IgD-negative memory B cell (primary cell): ENCODE data around the gene CDH12. TPM values are rescaled to one million over a fixed set of nuclear protein-coding genes. Genes with fewer than 3 reads are reported as not detected.
"Not testable (repeated sequence)": the region's sequence is repeated elsewhere in the genome, so short reads cannot be mapped to it uniquely, and the experiment has no call there.

ENCODE experiments used
- H3K27ac Mint-ChIP-seq, 3 donors: one replicate each; pipeline ENCODE4 v1.8.0; 2020 to 2022; ENCODE audit warnings: mild to moderate bottlenecking in 3 of 3, mixed read lengths in 3 of 3, moderate library complexity in 1 of 3
- H3K27me3 Mint-ChIP-seq: one replicate; pipeline ENCODE4 v1.8.0; 2021; ENCODE audit warnings: mixed read lengths
- H3K36me3 Mint-ChIP-seq: one replicate; pipeline ENCODE4 v1.8.0; 2020; ENCODE audit warnings: mild to moderate bottlenecking, mixed read lengths
- H3K4me1 Mint-ChIP-seq, 3 donors: one replicate each; pipeline ENCODE4 v1.8.0; 2020 to 2022; ENCODE audit warnings: mixed read lengths in 3 of 3, mild to moderate bottlenecking in 1 of 3
- H3K4me3 Mint-ChIP-seq, 4 donors: one replicate each; pipeline ENCODE4 v1.8.0; 2020 to 2022; ENCODE audit warnings: mild to moderate bottlenecking in 4 of 4, mixed read lengths in 4 of 4, moderate library complexity in 3 of 4
- H3K9me3 Mint-ChIP-seq, 3 donors: one replicate each; pipeline ENCODE4 v1.8.0; 2020 to 2021; ENCODE audit warnings: mixed read lengths in 3 of 3, mild to moderate bottlenecking in 1 of 3
- polyA plus RNA-seq: library from polyadenylated mRNA; unstranded; fragments of 300-500 nt; fragmentation: Illumina TruSeq; gene quantifications from one replicate; pipeline ENCODE4 v1.2.3, GENCODE V29; 2021

CDH12 gene
- polyA plus RNA-seq, 1 donor from 2014 or later: not detected

DNA sequence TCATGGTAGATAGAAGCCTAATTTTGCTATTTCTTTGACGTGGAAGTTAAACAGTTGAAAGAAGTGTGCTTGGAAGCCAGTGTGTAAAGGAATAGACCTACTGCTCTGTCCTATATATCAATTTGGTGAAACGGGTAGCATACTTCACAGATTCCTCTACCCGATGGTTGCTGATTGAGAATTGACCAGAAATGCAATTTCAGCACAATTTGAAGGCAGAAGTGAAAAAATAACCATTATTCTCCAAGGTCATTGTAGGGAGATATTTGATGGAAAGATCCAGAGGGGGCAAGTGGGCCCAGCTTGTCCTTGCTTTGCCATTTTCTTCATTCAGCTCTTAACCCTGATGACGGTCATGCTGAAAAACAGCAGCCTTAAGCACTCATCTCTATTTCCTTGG is 15.3 kb downstream of the CDH12 start:
- Mint-ChIP-seq H3K27ac (no peak overlapping the region), H3K9me3 (peaks cover 0 to 2% (median 0%) of the 10 kb centered on the region in 3 donors), H3K4me1 (no peaks in the 10 kb centered on the region)

DNA sequence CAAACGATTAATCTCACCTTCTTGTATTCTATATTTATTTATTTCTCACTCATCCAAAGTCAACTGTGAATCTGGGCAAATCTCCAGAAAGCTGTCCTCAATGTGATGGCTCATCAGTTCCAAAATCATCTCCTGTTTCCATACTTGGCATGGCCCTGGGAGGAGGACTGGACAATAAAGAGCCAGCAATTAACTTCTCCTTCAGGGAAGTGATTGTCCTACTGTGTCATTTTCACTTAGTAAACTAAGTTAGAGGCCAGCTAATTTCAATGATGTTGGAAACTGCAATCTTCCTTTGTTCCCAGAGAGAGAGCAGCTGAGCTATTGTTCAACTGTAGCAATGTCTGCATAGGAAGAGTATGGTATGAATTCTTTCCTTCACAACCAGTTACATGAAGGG is 17.5 kb downstream of the CDH12 start:
- Mint-ChIP-seq H3K36me3 (no peaks in the 10 kb centered on the region), H3K4me3 (no peak overlapping the region), H3K9me3 (peaks cover 0 to 4% (median 2%) of the 10 kb centered on the region in 3 donors)

More for the DNA sequence above, 15.3 kb downstream of the CDH12 start:
- no peak overlapping the region for H3K4me3 Mint-ChIP-seq
- H3K36me3 Mint-ChIP-seq: no peaks in the 10 kb centered on the region
- H3K27me3 Mint-ChIP-seq: no peaks in the 10 kb centered on the region

DNA sequence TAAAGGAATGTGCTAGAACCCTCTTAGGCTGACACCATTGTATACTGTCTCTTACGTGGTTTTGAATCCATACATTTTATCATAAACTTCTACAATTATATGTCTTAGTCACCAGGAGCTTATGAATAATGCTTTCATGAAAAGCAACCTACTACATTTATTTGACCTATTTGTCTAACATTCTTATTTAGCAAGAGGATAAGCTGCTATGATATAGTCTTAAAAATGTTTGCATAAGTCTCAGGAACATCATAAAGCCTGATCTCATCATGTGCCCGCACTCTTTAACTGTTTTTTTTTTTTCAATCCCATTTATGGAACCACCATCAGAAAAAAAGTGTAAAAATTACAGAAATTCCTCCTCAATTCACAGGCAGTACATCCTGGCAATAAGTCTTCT is 59.7 kb downstream of the CDH12 start:
- no peaks in the 10 kb centered on the region for H3K27me3 Mint-ChIP-seq
- peaks cover 0 to 8% (median 3%) of the 10 kb centered on the region in 3 donors for H3K9me3 Mint-ChIP-seq
- no peak overlapping the region for H3K27ac Mint-ChIP-seq
- no peak overlapping the region for H3K4me3 Mint-ChIP-seq
- no peaks in the 10 kb centered on the region for H3K4me1 Mint-ChIP-seq
- no peaks in the 10 kb centered on the region for H3K36me3 Mint-ChIP-seq

More for the DNA sequence above, 17.5 kb downstream of the CDH12 start:
- Mint-ChIP-seq H3K4me1 (no peaks in the 10 kb centered on the region), H3K27ac (no peak overlapping the region), H3K27me3 (no peaks in the 10 kb centered on the region)

DNA sequence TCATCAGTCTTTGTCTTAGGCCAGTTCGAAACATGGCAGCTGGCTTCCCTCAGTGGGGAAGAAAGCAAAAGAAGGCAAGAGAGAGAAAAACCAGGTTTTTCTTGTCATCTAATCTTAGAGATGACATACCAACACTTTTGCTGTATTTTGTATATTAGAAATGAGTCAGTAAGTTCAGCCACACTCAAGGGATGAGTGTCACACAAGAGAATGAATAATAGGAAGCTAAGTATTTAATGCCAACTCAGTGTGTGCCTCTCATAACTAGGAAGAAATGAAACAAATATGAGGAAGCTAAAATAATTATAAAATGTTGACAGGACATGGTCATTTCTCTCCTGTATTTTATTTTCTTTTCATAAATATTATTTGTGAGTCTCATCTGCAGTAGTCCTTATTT is 65.3 kb downstream of the CDH12 start:
- Mint-ChIP-seq H3K9me3 (peaks cover 2 to 21% (median 8%) of the 10 kb centered on the region in 3 donors), H3K27ac (no peak overlapping the region), H3K27me3 (no peaks in the 10 kb centered on the region), H3K4me1 (no peaks in the 10 kb centered on the region), H3K36me3 (no peaks in the 10 kb centered on the region), H3K4me3 (no peak overlapping the region)

DNA sequence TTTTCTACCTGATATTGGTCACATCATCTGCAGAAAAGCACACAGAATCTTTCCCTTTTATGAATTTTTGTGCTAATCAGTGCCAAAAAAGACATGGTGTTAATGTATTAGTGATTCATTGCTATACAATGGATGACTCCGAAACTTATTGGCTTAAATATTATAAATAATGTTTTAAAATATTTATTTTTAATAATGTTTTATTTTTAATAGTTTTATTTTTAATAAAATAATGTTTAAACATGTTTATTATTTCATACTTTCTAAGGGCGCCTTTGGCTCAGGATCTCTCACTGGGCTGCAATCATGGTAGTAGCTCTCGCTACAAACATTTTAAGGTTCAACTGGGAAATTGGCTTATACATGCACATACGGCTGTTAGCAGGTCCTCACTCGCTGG is 65.7 kb downstream of the CDH12 start:
- H3K27ac Mint-ChIP-seq: no peak overlapping the region
- peaks cover 2 to 21% (median 8%) of the 10 kb centered on the region in 3 donors for H3K9me3 Mint-ChIP-seq
- H3K4me1 Mint-ChIP-seq: no peaks in the 10 kb centered on the region
- no peaks in the 10 kb centered on the region for H3K27me3 Mint-ChIP-seq
- H3K36me3 Mint-ChIP-seq: no peaks in the 10 kb centered on the region
- H3K4me3 Mint-ChIP-seq: no peak overlapping the region

DNA sequence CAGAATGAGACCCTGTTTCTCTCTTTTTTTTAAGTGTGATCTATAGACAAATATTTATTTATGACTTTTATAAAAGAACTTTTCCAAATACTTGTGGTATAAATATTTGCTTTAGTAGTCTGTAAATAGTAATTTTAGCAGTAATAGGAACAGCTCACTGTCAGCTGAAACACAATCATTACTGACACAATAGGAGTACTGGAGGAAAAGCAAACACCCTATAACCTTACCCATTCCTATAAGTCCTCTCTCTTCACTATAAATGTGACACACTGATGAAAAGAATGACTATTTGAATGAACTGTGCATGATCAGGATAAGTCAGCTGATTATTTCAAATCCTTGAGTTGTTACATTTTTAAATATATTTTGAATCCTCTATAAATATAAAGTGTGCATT is 72.4 kb downstream of the CDH12 start:
- no peak overlapping the region for H3K27ac Mint-ChIP-seq
- no peaks in the 10 kb centered on the region for H3K27me3 Mint-ChIP-seq
- peaks cover 0 to 12% (median 2%) of the 10 kb centered on the region in 3 donors for H3K9me3 Mint-ChIP-seq
- H3K36me3 Mint-ChIP-seq: no peaks in the 10 kb centered on the region
- H3K4me3 Mint-ChIP-seq: no peak overlapping the region
- H3K4me1 Mint-ChIP-seq: no peaks in the 10 kb centered on the region

DNA sequence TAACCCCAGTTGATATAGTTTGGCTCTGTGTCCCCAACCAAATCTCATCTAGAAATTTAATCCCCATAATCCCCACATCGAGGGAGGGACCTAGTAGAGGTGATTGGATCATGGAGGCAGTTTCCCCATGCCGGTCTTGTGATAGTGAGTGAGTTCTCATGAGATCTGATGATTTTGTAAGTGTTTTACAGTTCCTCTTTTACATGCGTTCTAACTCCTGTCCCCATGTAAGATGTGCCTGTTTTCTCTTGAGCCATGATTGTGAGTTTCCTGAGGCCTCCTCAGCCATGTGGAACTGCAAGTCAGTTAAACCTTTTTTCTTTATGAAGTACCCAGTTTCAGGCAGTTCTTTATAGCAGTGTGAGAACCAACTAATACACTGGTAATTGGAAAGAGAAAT is 73.6 kb downstream of the CDH12 start:
- Mint-ChIP-seq H3K4me1 (no peaks in the 10 kb centered on the region), H3K27ac (no peak overlapping the region), H3K27me3 (no peaks in the 10 kb centered on the region), H3K9me3 (peaks cover 0 to 8% (median 2%) of the 10 kb centered on the region in 3 donors), H3K4me3 (no peak overlapping the region), H3K36me3 (no peaks in the 10 kb centered on the region)

DNA sequence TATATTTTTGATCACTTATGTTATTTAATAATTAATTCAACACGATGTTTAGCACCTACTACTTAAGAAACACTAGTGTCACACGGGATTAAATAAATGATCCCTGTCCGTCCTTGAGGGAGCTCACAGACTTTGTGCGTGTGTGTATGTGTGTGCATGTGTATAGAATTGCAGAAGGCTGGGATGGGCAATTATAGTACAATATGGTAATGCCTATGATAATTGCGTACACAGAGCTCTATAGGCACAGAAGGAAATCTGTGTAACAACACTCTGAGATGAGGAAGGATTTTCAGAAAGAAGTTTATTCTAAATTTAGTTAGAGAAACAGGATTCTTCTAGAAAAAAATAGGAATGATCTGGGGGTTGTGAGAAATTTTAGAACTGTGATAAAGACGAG is 76.9 kb downstream of the CDH12 start:
- Mint-ChIP-seq H3K9me3 (peaks cover 0 to 14% (median 4%) of the 10 kb centered on the region in 3 donors), H3K27ac (no peak overlapping the region), H3K4me3 (no peak overlapping the region)

DNA sequence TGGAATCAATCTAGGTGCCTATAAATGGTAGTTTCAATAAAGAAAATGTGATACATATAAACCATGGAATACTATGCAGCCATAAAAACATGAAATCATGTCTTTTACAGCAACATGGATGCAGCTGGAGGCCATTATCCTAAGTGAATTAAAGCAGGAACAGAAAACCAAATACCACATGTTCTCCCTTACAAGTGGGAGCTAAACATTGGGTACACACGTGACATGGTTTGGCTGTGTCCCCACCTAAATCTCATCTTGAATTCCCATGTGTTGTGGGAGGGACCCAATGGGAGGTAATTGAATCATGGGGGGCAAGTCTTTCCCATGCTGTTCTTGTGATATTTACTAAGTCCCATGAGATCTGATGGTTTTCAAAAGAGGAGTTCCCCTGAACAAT is 78.9 kb downstream of the CDH12 start:
- not testable (repeated sequence) for H3K4me3 Mint-ChIP-seq, H3K4me1 Mint-ChIP-seq, H3K36me3 Mint-ChIP-seq, H3K27me3 Mint-ChIP-seq, H3K27ac Mint-ChIP-seq
- peaks cover 0 to 14% (median 4%) of the 10 kb centered on the region in 3 donors for H3K9me3 Mint-ChIP-seq

More for the DNA sequence above, 76.9 kb downstream of the CDH12 start:
- no peaks in the 10 kb centered on the region for H3K36me3 Mint-ChIP-seq
- peaks cover 0 to 1% (median 0%) of the 10 kb centered on the region in 3 donors for H3K4me1 Mint-ChIP-seq
- no peaks in the 10 kb centered on the region for H3K27me3 Mint-ChIP-seq

DNA sequence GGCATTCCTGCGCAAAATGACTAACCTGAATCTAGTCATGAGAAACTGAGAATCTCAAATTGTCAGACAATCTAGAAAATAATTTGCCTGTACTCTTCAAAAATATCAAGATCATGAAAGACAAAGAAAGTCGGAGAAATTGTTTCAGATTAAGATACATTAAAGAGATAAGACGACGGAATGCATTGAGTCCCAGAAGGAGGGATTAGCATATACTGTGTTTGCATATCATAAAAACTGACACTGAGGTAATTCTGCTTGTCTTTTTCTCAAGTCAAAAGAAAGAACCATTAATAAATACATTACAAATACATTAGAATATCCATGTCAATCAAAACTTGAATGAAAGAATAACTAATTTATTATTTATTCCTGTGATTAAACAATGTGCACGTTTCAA is 88.4 kb downstream of the CDH12 start:
- H3K9me3 Mint-ChIP-seq: peaks cover 0 to 3% (median 0%) of the 10 kb centered on the region in 3 donors
- H3K4me1 Mint-ChIP-seq: no peaks in the 10 kb centered on the region
- no peak overlapping the region for H3K4me3 Mint-ChIP-seq
- H3K36me3 Mint-ChIP-seq: no peaks in the 10 kb centered on the region
- no peak overlapping the region for H3K27ac Mint-ChIP-seq
- H3K27me3 Mint-ChIP-seq: no peaks in the 10 kb centered on the region

DNA sequence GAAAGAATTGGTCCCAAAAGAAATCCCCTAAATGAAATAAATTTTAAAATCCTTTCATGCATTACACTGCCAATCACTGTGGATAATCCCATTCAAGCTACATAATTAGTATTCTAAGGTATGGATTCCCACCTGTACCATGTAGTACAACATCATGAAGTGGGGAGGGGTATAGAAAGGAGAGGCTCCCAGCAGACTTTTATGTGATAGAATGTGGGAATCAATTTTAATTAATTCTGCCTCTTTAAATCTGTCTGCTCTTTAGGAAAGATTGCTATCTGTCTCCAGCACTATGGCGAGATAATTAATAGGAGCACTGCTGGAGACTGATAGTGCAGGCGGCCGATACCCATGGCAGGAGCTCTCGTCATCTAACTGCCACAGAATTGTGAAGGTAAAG is 95.4 kb downstream of the CDH12 start:
- Mint-ChIP-seq H3K27me3 (no peaks in the 10 kb centered on the region), H3K36me3 (no peaks in the 10 kb centered on the region), H3K4me3 (no peak overlapping the region), H3K27ac (no peak overlapping the region), H3K9me3 (no peaks in the 10 kb centered on the region), H3K4me1 (no peaks in the 10 kb centered on the region)

DNA sequence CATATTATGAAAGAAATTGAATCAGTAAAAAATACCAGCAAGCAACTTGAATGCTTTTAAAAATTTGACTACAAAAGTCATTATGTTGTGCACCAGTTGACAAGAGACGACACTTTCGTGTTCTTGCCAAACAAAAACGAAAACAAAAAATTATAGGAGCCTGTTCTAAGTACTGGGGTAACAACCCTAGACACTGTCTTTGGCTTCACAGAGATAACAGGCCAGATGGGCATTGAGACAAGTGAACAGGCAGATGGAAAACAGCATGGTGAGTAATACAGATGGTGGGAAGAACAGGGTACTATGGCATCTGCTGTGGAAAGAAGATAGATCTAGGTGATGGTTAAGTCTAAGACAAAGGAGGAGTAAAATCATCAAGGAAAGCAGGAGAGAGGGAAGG is 99.0 kb downstream of the CDH12 start:
- Mint-ChIP-seq H3K4me3 (no peak overlapping the region), H3K4me1 (no peaks in the 10 kb centered on the region), H3K9me3 (peaks cover 0 to 3% (median 2%) of the 10 kb centered on the region in 3 donors), H3K27me3 (no peaks in the 10 kb centered on the region), H3K36me3 (peaks cover 1% of the 10 kb centered on the region), H3K27ac (no peak overlapping the region)

DNA sequence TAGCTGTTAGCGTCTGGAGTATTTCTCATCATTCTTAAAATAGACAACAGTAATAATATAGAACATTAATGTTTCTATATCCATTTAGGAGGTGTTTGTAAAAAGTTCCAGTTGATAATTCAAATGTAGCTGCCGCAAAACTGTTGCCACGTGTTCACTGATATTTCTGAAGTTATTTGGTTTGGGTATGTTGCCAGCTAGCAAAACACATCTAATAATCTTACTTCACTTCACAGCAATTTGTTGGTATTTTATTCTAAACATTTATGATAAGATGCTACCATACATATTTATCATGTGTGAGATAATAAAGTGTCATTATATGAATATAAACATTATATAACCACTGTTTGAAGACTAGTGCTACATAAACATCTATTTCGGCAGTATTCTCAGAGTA is 101.6 kb downstream of the CDH12 start:
- H3K9me3 Mint-ChIP-seq: peaks cover 0 to 3% (median 2%) of the 10 kb centered on the region in 3 donors

DNA sequence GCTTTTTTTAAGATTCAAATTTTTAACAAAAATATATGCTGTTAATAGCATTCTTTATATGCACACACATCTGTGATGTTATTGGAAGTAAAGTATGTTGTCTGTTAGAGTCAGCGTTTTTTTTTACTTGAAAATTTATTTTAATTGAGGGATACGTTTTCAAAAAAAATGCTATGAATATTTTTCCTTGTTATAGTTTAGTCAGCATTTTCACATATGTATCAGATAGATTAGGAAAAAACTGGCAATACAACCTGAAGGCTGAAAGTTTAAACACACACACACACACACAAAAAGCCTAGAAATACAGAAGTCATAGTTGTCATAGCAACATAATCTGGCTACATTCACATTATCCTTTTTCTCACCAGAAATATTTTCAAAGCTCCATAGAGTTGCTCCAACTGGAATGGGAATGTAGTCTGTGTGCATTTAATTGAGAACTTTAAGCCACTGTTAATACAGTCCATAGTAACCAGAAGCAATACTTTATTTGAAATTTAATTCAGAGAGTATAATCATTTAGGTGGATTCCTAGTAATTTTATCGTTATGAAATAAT is 116.6 kb downstream of the CDH12 start:
- Mint-ChIP-seq H3K27me3 (no peaks in the 10 kb centered on the region), H3K4me1 (no peaks in the 10 kb centered on the region), H3K27ac (no peak overlapping the region), H3K9me3 (peaks cover 0 to 2% (median 0%) of the 10 kb centered on the region in 3 donors), H3K4me3 (no peak overlapping the region), H3K36me3 (no peaks in the 10 kb centered on the region)

More for the DNA sequence above, 101.6 kb downstream of the CDH12 start:
- Mint-ChIP-seq H3K36me3 (peaks cover 1% of the 10 kb centered on the region), H3K4me1 (no peaks in the 10 kb centered on the region), H3K27me3 (no peaks in the 10 kb centered on the region), H3K4me3 (no peak overlapping the region), H3K27ac (no peak overlapping the region)

DNA sequence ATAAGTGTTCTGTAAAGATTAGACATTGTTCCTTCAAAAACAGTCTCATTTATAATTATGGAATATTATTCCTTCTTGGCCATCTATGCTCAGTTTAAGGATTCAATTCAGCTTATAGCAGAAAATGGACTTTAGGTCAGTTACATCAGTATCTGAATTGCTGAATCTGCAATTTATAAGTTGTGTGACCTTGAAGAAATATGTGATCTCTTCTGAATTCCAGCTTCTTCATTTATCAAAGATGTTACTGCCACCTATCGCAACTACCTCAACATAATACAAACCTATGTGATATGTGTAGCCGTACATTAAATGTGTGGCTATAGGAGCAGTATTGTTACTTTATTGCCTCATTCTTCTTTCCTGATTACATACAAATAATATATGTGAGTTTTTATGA is 118.2 kb downstream of the CDH12 start:
- Mint-ChIP-seq H3K27ac (no peak overlapping the region), H3K4me3 (no peak overlapping the region), H3K9me3 (peaks cover 0 to 2% (median 2%) of the 10 kb centered on the region in 3 donors), H3K4me1 (no peaks in the 10 kb centered on the region), H3K36me3 (no peaks in the 10 kb centered on the region), H3K27me3 (no peaks in the 10 kb centered on the region)

DNA sequence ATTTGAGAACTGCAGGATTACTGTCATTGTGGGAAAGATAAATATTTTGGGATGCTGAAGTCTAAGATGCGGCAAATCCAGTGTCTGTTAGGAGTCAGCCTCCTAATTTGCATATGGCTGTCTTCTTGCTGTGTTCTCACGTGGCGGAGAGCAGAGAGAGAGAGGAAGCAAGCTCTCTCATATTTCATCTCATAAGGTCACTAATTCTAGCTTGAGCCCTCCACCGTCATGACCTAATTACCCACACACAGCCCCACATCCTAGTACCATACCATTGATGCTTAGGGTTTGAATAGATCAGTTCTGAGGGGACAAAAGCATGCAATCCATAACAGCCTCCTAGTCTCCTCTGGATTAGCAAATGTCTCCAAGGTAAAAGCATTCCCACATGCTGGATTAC is 124.5 kb downstream of the CDH12 start:
- H3K4me1 Mint-ChIP-seq: no peaks in the 10 kb centered on the region
- H3K36me3 Mint-ChIP-seq: no peaks in the 10 kb centered on the region
- no peak overlapping the region for H3K4me3 Mint-ChIP-seq
- H3K27ac Mint-ChIP-seq: no peak overlapping the region
- H3K9me3 Mint-ChIP-seq: peaks cover 2 to 4% (median 2%) of the 10 kb centered on the region in 3 donors
- no peaks in the 10 kb centered on the region for H3K27me3 Mint-ChIP-seq
